PC-3 (cell line): Measurements from ENCODE around the gene OSCAR.

ENCODE experiments used
- EZH2 ChIP-seq: fragments of 300-600 bp; sonication (generic); IDR thresholded peaks from one replicate; pipeline ENCODE4 v1.6.1; 2017; ENCODE audit warnings: antibody characterized with exemption, mild to moderate bottlenecking, low read length; ENCODE audit not compliant: unreplicated experiment
- EZH2phosphoT487 ChIP-seq: fragments of 300-600 bp; sonication (generic); IDR thresholded peaks from 2 replicates; pipeline ENCODE4 v1.6.1; 2018; ENCODE audit warnings: mild to moderate bottlenecking, antibody characterized with exemption, low read length, borderline replicate concordance
- TF ChIP-seq, protein P1 (sequence below): fragments of 300-600 bp; sonication (generic); conservative IDR thresholded peaks from 2 replicates; pipeline ENCODE4 v1.5.1; 2017; ENCODE audit warnings: antibody characterized with exemption, low read depth, mild to moderate bottlenecking, low read length

DNA sequence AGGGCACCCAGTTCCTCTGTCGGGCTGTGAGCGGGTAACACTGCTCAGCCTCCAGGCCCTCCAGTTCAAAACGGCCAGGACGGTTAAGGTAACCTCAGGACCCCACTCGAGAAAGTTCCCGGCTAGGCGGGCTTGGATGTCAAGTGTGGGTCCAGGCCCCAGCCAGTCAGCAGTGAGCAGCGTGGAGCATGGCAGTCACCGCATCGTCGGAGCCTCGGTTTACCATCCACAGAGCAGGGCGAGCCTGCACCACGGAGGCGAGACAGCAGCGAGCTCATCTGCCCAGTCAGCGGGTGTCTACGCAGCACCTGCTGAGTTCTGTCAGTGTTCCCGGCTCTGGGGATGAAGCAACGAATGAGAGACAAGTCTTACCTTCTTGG is 29.0 kb upstream of the OSCAR start:
- TF ChIP-seq, protein P1, sequence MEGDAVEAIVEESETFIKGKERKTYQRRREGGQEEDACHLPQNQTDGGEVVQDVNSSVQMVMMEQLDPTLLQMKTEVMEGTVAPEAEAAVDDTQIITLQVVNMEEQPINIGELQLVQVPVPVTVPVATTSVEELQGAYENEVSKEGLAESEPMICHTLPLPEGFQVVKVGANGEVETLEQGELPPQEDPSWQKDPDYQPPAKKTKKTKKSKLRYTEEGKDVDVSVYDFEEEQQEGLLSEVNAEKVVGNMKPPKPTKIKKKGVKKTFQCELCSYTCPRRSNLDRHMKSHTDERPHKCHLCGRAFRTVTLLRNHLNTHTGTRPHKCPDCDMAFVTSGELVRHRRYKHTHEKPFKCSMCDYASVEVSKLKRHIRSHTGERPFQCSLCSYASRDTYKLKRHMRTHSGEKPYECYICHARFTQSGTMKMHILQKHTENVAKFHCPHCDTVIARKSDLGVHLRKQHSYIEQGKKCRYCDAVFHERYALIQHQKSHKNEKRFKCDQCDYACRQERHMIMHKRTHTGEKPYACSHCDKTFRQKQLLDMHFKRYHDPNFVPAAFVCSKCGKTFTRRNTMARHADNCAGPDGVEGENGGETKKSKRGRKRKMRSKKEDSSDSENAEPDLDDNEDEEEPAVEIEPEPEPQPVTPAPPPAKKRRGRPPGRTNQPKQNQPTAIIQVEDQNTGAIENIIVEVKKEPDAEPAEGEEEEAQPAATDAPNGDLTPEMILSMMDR = no peak
- TF ChIP-seq EZH2 (no peak), EZH2phosphoT487 (no peak)
